GM23338 (cell line): Measurements from ENCODE around the gene KCNAB1. TPM values are rescaled to one million over a fixed set of nuclear protein-coding genes. Genes with fewer than 3 reads are reported as not detected.

ENCODE experiments used
- ATAC-seq: fragments of 200-7000 bp; cut with Tn5 transposase; 3 replicates; pipeline ENCODE4 v1.9.1; 2020
- DNase-seq: peaks from one replicate; pipeline ENCODE4 v3.0.0-alpha.2; 2015; ENCODE audit warnings: low spot score
- H2AFZ ChIP-seq: fragments of 200-600 bp; sonication (generic); 2 replicates; pipeline ENCODE4 v1.8.0; 2016; ENCODE audit warnings: antibody characterized with exemption, mild to moderate bottlenecking, moderate library complexity
- H3F3A ChIP-seq: fragments of 200-600 bp; sonication (generic); replicated peaks from 2 replicates; pipeline ENCODE4 v1.8.0; 2017; ENCODE audit warnings: antibody characterized with exemption, mixed run types, low read depth
- H3K27ac ChIP-seq: fragments of 200-600 bp; sonication (generic); 2 replicates; pipeline ENCODE4 v1.6.1; 2016; ENCODE audit warnings: low read depth
- H3K27me3 ChIP-seq: fragments of 200-600 bp; sonication (generic); 2 replicates; pipeline ENCODE4 v1.8.0; 2016; ENCODE audit warnings: mild to moderate bottlenecking, mixed run types, moderate library complexity; ENCODE audit not compliant: insufficient read depth
- H3K36me3 ChIP-seq: fragments of 200-600 bp; sonication (generic); 2 replicates; pipeline ENCODE4 v1.8.0; 2016; ENCODE audit warnings: mild to moderate bottlenecking; ENCODE audit not compliant: insufficient read depth
- H3K4me1 ChIP-seq: fragments of 200-600 bp; sonication (generic); 2 replicates; pipeline ENCODE4 v1.8.0; 2016; ENCODE audit warnings: mild to moderate bottlenecking, moderate library complexity; ENCODE audit not compliant: insufficient read depth
- H3K4me2 ChIP-seq: fragments of 200-600 bp; sonication (generic); 2 replicates; pipeline ENCODE4 v1.7.1; 2017; ENCODE audit warnings: mixed run types
- H3K4me3 ChIP-seq: fragments of 200-600 bp; sonication (generic); 2 replicates; pipeline ENCODE4 v1.6.1; 2016; ENCODE audit warnings: mixed run types
- H3K79me2 ChIP-seq: fragments of 200-600 bp; sonication (generic); replicated peaks from 2 replicates; pipeline ENCODE4 v1.8.0; 2017; ENCODE audit warnings: mild to moderate bottlenecking; ENCODE audit not compliant: insufficient read depth
- H3K9me2 ChIP-seq: fragments of 200-600 bp; sonication (generic); 2 replicates; pipeline ENCODE4 v1.8.0; 2017; ENCODE audit not compliant: insufficient read depth
- H4K20me1 ChIP-seq: fragments of 200-600 bp; sonication (generic); replicated peaks from 2 replicates; pipeline ENCODE4 v1.8.0; 2017; ENCODE audit warnings: mild to moderate bottlenecking; ENCODE audit not compliant: insufficient read depth
- H3K27ac Mint-ChIP-seq: 2 replicates; pipeline ENCODE4 v1.8.0; 2020; ENCODE audit warnings: inconsistent platforms, mild to moderate bottlenecking, moderate library complexity, mixed read lengths
- H3K27me3 Mint-ChIP-seq: 3 replicates; pipeline ENCODE4 v1.8.0; 2022; ENCODE audit warnings: low read depth, mild to moderate bottlenecking, moderate library complexity, mixed read lengths, inconsistent platforms; ENCODE audit not compliant: insufficient read depth, poor library complexity
- H3K36me3 Mint-ChIP-seq: 3 replicates; pipeline ENCODE4 v1.8.0; 2021; ENCODE audit warnings: low read depth, mild to moderate bottlenecking, inconsistent platforms, moderate library complexity, mixed read lengths
- H3K4me1 Mint-ChIP-seq: 3 replicates; pipeline ENCODE4 v1.8.0; 2020; ENCODE audit warnings: mild to moderate bottlenecking, inconsistent platforms, mixed read lengths
- H3K4me3 Mint-ChIP-seq: 3 replicates; pipeline ENCODE4 v1.8.0; 2021; ENCODE audit warnings: moderate library complexity, mild to moderate bottlenecking, inconsistent platforms, mixed read lengths
- H3K9me3 Mint-ChIP-seq: 3 replicates; pipeline ENCODE4 v1.8.0; 2020; ENCODE audit warnings: moderate library complexity, mild to moderate bottlenecking, inconsistent platforms, mixed read lengths
- ETS1 ChIP-seq: IDR thresholded peaks from 2 replicates; pipeline ENCODE4 v1.6.1; 2016; ENCODE audit warnings: antibody characterized with exemption
- EZH2phosphoT487 ChIP-seq: fragments of 200-600 bp; sonication (generic); IDR thresholded peaks from one replicate; pipeline ENCODE4 v1.8.1; 2018; ENCODE audit warnings: antibody characterized with exemption; ENCODE audit not compliant: unreplicated experiment
- STAT1 ChIP-seq: IDR thresholded peaks from one replicate; pipeline ENCODE4 v1.6.1; 2016; ENCODE audit warnings: antibody characterized with exemption; ENCODE audit not compliant: unreplicated experiment
- polyA plus RNA-seq: library from polyadenylated mRNA; unstranded; fragments of >200 nt; fragmentation: Nextera tagmentation; extraction: Ambion mirVana; gene quantifications from 2 replicates; pipeline ENCODE4 v1.2.1, GENCODE V29; 2016
- total RNA-seq: library from RNA; depleted of rRNA; stranded (reverse); fragments of >200 nt; shearing (Covaris generic); gene quantifications from 2 replicates; pipeline ENCODE4 v1.2.3, GENCODE V29; 2014
- TF ChIP-seq, protein P1 (sequence below), 2 experiments: fragments of 200-600 bp in 1 of 2; sonication (generic) in 1 of 2; conservative IDR thresholded peaks; 2 replicates each; pipeline versions ENCODE4 v1.5.1 to v1.6.1; 2016 to 2017; ENCODE audit warnings: antibody characterized with exemption in 2 of 2, low read depth in 2 of 2, mild to moderate bottlenecking in 2 of 2, moderate library complexity in 1 of 2
- TF ChIP-seq, protein P2 (sequence below): IDR thresholded peaks from one replicate; pipeline ENCODE4 v1.6.1; 2018; ENCODE audit warnings: antibody characterized with exemption; ENCODE audit not compliant: unreplicated experiment

The KCNAB1 gene
- total and polyA plus RNA-seq, 2 experiments from 2014 or later = 0.69 to 2.6 TPM

GRCh38 chr3:156382458-156383346 is 262.3 kb downstream of the KCNAB1 start:
- Histone ChIP-seq H3K36me3 (no peaks in the 10 kb centered on the region), H3F3A (no peaks in the 10 kb centered on the region), H3K4me2 (no peak overlapping the region), H3K4me1 (0 out of 2 replicates have a peak, but pooled peaks cover 5% of the 10 kb centered on the region), H3K27ac (no peak overlapping the region), H3K79me2 (no peaks in the 10 kb centered on the region), H4K20me1 (no peaks in the 10 kb centered on the region), H3K27me3 (no peaks in the 10 kb centered on the region), H3K9me2 (no peaks in the 10 kb centered on the region; the same call in 1 of the 2 replicates), H3K4me3 (no peak overlapping the region), H2AFZ (no peak overlapping the region)
- ATAC-seq = peak; percentile 96
- H3K27ac Mint-ChIP-seq = no peak overlapping the region
- no peaks in the 10 kb centered on the region for H3K36me3 Mint-ChIP-seq
- H3K4me1 Mint-ChIP-seq = no peaks in the 10 kb centered on the region; the same call in 2 of the 3 replicates
- no peak overlapping the region for H3K4me3 Mint-ChIP-seq
- DNase-seq = peak; percentile 77
- H3K27me3 Mint-ChIP-seq = peaks cover 4% of the 10 kb centered on the region
- no peaks in the 10 kb centered on the region for H3K9me3 Mint-ChIP-seq
- TF ChIP-seq, protein P1, sequence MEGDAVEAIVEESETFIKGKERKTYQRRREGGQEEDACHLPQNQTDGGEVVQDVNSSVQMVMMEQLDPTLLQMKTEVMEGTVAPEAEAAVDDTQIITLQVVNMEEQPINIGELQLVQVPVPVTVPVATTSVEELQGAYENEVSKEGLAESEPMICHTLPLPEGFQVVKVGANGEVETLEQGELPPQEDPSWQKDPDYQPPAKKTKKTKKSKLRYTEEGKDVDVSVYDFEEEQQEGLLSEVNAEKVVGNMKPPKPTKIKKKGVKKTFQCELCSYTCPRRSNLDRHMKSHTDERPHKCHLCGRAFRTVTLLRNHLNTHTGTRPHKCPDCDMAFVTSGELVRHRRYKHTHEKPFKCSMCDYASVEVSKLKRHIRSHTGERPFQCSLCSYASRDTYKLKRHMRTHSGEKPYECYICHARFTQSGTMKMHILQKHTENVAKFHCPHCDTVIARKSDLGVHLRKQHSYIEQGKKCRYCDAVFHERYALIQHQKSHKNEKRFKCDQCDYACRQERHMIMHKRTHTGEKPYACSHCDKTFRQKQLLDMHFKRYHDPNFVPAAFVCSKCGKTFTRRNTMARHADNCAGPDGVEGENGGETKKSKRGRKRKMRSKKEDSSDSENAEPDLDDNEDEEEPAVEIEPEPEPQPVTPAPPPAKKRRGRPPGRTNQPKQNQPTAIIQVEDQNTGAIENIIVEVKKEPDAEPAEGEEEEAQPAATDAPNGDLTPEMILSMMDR (conservative IDR thresholded peaks at IDR 0.05; ENCODE audit: low read depth in 2 of 2) = peak; percentile 90 to 93
- TF ChIP-seq EZH2phosphoT487 = no peak

- Histone ChIP-seq H2AFZ (no peak overlapping the region), H3K4me2 (no peak overlapping the region), H3K27me3 (no peaks in the 10 kb centered on the region), H3K79me2 (no peaks in the 10 kb centered on the region), H3K36me3 (no peaks in the 10 kb centered on the region), H3K27ac (no peak overlapping the region), H4K20me1 (no peaks in the 10 kb centered on the region), H3K9me2 (peaks cover 4% of the 10 kb centered on the region; the same call in 1 of the 2 replicates), H3K4me1 (0 out of 2 replicates have a peak, but pooled peaks cover 5% of the 10 kb centered on the region), H3K4me3 (no peak overlapping the region), H3F3A (no peaks in the 10 kb centered on the region)
- no peaks in the 10 kb centered on the region for H3K9me3 Mint-ChIP-seq
- ATAC-seq = no peak
- no peak overlapping the region for H3K4me3 Mint-ChIP-seq
- TF ChIP-seq, protein P2, sequence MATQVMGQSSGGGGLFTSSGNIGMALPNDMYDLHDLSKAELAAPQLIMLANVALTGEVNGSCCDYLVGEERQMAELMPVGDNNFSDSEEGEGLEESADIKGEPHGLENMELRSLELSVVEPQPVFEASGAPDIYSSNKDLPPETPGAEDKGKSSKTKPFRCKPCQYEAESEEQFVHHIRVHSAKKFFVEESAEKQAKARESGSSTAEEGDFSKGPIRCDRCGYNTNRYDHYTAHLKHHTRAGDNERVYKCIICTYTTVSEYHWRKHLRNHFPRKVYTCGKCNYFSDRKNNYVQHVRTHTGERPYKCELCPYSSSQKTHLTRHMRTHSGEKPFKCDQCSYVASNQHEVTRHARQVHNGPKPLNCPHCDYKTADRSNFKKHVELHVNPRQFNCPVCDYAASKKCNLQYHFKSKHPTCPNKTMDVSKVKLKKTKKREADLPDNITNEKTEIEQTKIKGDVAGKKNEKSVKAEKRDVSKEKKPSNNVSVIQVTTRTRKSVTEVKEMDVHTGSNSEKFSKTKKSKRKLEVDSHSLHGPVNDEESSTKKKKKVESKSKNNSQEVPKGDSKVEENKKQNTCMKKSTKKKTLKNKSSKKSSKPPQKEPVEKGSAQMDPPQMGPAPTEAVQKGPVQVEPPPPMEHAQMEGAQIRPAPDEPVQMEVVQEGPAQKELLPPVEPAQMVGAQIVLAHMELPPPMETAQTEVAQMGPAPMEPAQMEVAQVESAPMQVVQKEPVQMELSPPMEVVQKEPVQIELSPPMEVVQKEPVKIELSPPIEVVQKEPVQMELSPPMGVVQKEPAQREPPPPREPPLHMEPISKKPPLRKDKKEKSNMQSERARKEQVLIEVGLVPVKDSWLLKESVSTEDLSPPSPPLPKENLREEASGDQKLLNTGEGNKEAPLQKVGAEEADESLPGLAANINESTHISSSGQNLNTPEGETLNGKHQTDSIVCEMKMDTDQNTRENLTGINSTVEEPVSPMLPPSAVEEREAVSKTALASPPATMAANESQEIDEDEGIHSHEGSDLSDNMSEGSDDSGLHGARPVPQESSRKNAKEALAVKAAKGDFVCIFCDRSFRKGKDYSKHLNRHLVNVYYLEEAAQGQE = no peak
- TF ChIP-seq ETS1 (no peak), STAT1 (no peak)
- no peaks in the 10 kb centered on the region; the same call in 2 of the 3 replicates for H3K4me1 Mint-ChIP-seq
- no peak overlapping the region for H3K27ac Mint-ChIP-seq
- no peaks in the 10 kb centered on the region for H3K36me3 Mint-ChIP-seq
- DNase-seq = no peak
- H3K27me3 Mint-ChIP-seq = peaks cover 4% of the 10 kb centered on the region
Measured at GRCh38 chr3:156383441-156384025, 263.2 kb downstream of the KCNAB1 start.
